DMS53 (cell line): ENCODE results near the gene VIPR2.
"Not testable (repeated sequence)": the region's sequence is repeated elsewhere in the genome, so short reads cannot be mapped to it uniquely, and the experiment has no call there.

Source experiments
- DNase-seq: peaks from one replicate; lab custom pipeline; 2025; lab: John Stamatoyannopoulos, UW

VIPR2 gene

GRCh38 chr7:159104188-159104920 is 40.3 kb downstream of the VIPR2 start:
- DNase-seq = no peak

GRCh38 chr7:159103382-159104187 is 41.1 kb downstream of the VIPR2 start:
- no peak for DNase-seq

GRCh38 chr7:159102681-159103381 is 41.8 kb downstream of the VIPR2 start:
- no peak for DNase-seq

GRCh38 chr7:159101661-159102091 is 43.0 kb downstream of the VIPR2 start:
- DNase-seq = not testable (repeated sequence)

GRCh38 chr7:159101083-159101395 is 43.6 kb downstream of the VIPR2 start:
- DNase-seq = not testable (repeated sequence)

- not testable (repeated sequence) for DNase-seq
Observed at GRCh38 chr7:159100281-159101082, 44.2 kb downstream of the VIPR2 start.

- DNase-seq = no peak
Observed at GRCh38 chr7:159099711-159100231, 44.9 kb downstream of the VIPR2 start.

GRCh38 chr7:159098811-159099655 is 45.6 kb downstream of the VIPR2 start:
- DNase-seq = no peak

- no peak for DNase-seq
Observed at GRCh38 chr7:159098424-159098786, 46.3 kb downstream of the VIPR2 start.

GRCh38 chr7:159097661-159098423 is 46.8 kb downstream of the VIPR2 start:
- no peak for DNase-seq

- no peak for DNase-seq
Observed at GRCh38 chr7:159096736-159097581, 47.7 kb downstream of the VIPR2 start.

GRCh38 chr7:159095979-159096411 is 48.7 kb downstream of the VIPR2 start:
- DNase-seq = no peak

GRCh38 chr7:159094919-159095915 is 49.5 kb downstream of the VIPR2 start:
- DNase-seq = no peak

- DNase-seq = no peak
Observed at GRCh38 chr7:159094023-159094740, 50.5 kb downstream of the VIPR2 start.

- DNase-seq = no peak
Observed at GRCh38 chr7:159093351-159093971, 51.2 kb downstream of the VIPR2 start.

GRCh38 chr7:159092701-159093121 is 52.0 kb downstream of the VIPR2 start:
- DNase-seq = no peak
